Stimulated activated CD4-positive, alpha-beta T cell treated with anti-CD3 and anti-CD28 coated beads, Interleukin-4, amount 100 ng/mL, for 1 hour (primary cell): ENCODE measurements around the gene TMEM30A.

ENCODE experiments used
- DNase-seq: peaks from one replicate; pipeline ENCODE4 v3.0.0-alpha.2; 2020

TMEM30A gene

GRCh38 chr6:75291331-75291730 is 6.7 kb upstream of the TMEM30A start:
- DNase-seq, result no peak

GRCh38 chr6:75290136-75290945 is 5.7 kb upstream of the TMEM30A start:
- DNase-seq, result no peak

- DNase-seq, result no peak
These were observed 3.4 kb upstream of the TMEM30A start for GRCh38 chr6:75288023-75288422.

- no peak for DNase-seq
These were observed 2.8 kb upstream of the TMEM30A start for GRCh38 chr6:75287424-75287823.

DNA sequence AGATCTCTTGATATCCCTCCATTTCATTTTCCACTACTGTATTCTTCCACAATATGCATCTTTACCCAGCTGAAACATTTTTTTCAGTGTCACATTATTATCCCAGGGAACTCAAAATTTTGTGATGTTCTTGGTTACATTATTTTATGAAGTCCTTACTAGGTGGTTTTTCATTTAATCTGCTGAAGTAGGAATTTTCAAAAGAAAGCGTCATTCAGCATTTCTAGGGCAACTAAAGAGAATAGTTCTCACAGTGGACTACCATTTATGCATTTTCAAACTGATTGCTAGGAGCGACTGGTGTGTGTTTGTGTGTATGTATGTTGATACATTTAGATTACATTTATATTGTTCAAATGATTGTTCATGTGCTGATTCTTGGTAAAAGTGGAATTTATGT is 2.4 kb upstream of the TMEM30A start:
- no peak for DNase-seq

- no peak for DNase-seq
These were observed 669 bp upstream of the TMEM30A start for GRCh38 chr6:75285283-75285639.

GRCh38 chr6:75283907-75284631 is 523 bp downstream of the TMEM30A start:
- DNase-seq, result peak; percentile 3

DNA sequence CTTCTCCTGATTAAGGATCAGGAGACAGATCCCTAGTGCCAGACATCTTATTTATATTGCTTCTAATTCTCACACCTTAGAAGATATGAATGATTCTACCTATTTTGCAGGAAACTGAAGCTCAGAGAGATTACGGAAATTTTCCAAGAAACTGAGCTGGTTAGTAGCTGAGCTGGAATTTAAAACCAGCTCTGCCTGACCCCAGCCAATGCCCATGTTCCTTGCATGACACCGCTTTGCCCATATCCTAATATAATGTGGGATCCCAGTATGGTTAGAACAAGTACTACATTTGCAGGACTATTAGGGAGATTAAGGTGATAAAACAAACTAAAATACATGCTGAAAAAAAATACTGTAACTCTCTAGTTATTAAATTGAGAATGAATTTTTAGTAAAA is 1.9 kb downstream of the TMEM30A start:
- no peak for DNase-seq

DNA sequence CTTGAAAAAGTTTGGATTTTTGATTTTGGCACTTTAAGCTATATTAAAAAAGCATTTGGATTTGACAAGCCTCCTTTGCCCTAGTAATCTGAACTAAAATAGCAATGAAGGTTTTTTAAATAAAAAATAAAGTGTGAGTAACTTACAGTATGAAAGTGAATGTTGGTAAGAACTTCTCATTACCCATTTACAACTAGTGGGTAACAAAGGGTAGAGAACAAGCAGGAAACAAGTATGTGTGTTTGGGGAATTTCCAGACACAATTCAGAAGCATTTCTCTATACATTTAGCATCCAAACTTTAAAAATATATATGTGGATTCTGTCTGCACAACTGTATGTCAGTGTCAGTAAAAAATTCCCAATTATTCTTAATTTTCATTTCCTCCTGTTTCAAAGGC is 2.9 kb downstream of the TMEM30A start:
- no peak for DNase-seq

- no peak for DNase-seq
These were observed 4.3 kb downstream of the TMEM30A start for GRCh38 chr6:75280131-75280855.

DNA sequence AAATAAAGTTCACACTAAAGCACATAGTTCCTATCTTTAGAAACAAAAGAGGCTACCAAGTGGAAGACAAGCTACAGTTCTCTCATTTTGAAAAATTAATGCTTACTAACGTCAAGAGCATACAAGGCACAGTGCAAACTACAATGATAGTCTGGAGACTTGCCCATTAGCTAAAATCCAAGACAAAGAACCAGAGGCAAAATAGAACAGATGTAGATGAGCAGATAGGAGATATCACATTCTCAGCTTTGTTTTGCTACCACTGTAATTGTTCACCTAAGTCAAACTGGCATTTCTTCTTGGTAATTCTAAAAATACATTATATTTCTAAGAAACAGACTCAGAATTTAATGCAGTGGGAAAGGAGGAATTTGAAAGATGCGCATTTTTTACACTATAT is 5.2 kb downstream of the TMEM30A start:
- no peak for DNase-seq

GRCh38 chr6:75278474-75279077 is 6.0 kb downstream of the TMEM30A start:
- no peak for DNase-seq

GRCh38 chr6:75275067-75275466 is 9.5 kb downstream of the TMEM30A start:
- no peak for DNase-seq

- no peak for DNase-seq
These were observed 11.6 kb downstream of the TMEM30A start for GRCh38 chr6:75273009-75273408.

GRCh38 chr6:75272145-75272840 is 12.3 kb downstream of the TMEM30A start:
- DNase-seq, result no peak

DNA sequence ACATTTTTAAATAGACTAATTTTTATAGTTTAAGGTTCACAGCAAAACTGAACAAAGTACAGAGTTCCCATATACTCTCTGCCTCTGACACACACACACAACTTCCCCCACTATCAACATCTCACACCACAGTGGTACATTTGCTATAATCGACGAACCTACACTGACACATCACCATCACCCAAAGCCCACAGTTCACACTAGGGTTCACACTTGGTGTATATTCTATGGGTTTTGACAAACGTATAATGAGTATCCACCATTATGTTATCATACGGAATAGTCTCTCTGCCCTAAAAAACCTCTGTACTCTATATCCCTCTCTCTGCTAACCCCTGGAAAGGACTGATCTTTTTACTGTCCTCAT is 15.6 kb downstream of the TMEM30A start:
- no peak for DNase-seq

DNA sequence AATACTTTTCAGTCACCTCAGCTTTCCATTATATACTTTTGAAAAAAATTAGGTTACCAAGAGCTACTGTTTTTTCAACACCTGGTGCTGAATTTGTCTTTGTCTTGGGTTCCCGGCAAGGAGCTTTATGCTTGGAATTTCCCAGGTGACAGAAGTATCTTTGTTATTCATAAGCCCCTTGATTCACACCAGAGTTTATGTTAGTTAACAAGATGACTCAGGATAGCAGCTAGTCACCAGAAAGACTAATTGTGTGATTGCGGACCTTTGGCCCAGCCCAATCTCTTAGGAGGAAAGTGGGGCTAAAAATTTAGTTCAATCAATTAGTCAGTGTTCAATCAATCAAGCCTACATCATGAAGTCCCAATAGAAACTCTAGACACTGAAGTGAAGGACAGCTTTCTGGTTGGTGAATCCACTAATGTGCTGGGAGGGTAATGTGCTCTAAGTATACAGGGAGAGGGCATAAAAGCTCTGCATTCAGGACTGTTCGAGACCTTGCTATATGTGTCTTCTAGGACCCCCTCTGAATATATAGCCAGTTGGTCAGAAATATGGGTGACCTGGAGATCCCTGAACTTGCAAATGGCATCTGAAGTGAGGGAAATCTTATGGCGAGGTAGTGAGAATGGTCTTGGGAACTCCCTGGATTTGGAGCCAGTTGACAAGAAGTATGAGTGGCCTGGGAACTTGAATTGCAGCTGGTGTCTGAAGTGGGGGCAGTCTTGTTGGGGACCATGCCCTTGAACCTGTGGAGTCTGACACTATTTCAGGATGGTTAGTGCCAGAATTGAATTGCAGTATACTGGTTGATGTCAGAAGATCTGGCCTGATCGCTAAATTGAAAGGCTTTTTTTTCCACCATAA is 16.2 kb downstream of the TMEM30A start:
- no peak for DNase-seq

DNA sequence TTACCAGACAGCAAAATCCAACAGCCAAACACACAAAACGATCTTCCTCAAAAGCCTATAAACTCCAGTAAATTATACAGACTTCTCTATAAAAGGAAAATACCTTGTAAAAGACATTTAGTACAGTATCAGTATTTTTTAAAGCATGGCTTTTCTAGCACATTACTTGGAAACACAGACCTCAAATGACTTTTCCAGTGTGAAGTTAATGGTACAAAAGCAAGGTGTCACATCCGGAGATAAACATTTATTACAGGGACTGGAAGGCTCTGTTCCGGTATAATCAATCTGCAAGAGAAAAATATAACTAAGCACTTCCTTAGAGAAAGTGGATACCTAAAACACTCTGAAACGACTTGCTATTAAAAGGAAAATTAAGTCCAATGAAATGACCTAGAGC is 17.1 kb downstream of the TMEM30A start:
- DNase-seq, result no peak

DNA sequence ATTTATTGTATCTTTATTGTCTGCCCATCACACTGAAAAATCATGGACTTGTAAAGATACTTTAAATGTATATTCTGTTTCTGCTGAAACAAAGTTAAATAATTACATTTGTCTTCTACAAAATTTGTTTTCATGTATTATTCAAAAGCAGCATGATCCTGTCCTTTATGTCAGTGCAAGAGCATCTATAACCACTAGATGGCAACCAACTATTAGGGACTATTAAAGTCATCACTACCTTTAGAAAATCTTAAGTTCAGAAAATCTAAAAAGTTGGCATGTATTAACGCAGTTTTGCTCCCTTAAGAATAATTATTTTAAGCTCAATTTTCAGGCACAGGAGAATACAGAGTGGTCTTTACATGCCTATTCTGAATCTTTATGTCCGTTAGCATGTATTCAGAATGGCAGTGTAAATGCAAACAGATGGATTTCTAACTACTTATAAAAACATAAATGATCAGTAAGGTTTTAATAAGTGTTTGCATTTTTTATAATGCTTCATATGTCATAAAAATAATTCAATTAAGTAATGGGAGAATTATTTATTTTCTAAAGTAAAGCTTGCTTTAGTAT is 17.8 kb downstream of the TMEM30A start:
- no peak for DNase-seq

DNA sequence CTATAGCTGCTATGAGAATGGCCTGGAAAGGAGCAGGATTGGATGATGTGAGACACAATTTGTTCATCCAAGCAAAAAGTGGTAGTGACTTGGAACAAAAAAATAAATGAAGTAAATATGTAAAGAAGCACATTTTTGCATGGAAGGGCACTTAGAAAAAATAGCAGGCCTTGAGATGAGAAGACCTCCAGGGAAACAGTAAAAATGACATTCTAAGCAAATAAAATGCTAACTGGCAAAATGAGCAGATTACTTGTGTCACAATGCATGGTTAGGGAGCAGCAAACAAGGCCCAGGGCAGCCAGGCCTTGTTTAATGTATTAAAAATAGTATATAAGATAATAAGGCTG is 21.2 kb downstream of the TMEM30A start:
- no peak for DNase-seq

- DNase-seq, result no peak
These were observed 21.7 kb downstream of the TMEM30A start for GRCh38 chr6:75262716-75263400.
